ENCODE measurements around the gene DPP10. TPM values are rescaled to one million over a fixed set of nuclear protein-coding genes. Genes with fewer than 3 reads are reported as not detected.

DPP10 gene
- total and polyA plus RNA-seq, 4 donors = 0.08 to 5.0 (median 0.27) TPM

- 92 to 94% methylated on average over 1 of the region's 1 CpG for WGBS, 2 donors
- TF ChIP-seq CTCF (IDR thresholded peaks at IDR 0.05; ENCODE audit: control extremely low read depth, extremely low read depth) = no peak
- no peaks in the 10 kb centered on the region for H3K9me3 ChIP-seq (ENCODE audit: control insufficient read depth in 4 of 4, insufficient read depth in 3 of 4, low read length in 3 of 4)
- ATAC-seq (ENCODE audit: insufficient read depth, low FRiP score) = no peak
- no peak overlapping the region for H3K4me3 ChIP-seq
- H3K36me3 ChIP-seq (ENCODE audit: control insufficient read depth in 4 of 4, insufficient read depth in 4 of 4, low read length in 4 of 4) = no peaks in the 10 kb centered on the region
- no peak overlapping the region for H3K9ac ChIP-seq (ENCODE audit: insufficient read depth in 1 of 2, low read length in 2 of 2)
- H3K27ac ChIP-seq (ENCODE audit: low read depth in 1 of 2, low read length in 1 of 2) = no peak overlapping the region
- no peak for DNase-seq
- no peaks in the 10 kb centered on the region for H3K4me1 ChIP-seq (ENCODE audit: control insufficient read depth in 5 of 5, insufficient read depth in 5 of 5, low read length in 5 of 5)
- H3K27me3 ChIP-seq (ENCODE audit: control insufficient read depth in 3 of 3, insufficient read depth in 3 of 3, low read length in 2 of 3) = peaks cover 0 to 2% (median 0%) of the 10 kb centered on the region in 3 donors
Measured at GRCh38 chr2:114683251-114683650, 240.8 kb downstream of the DPP10 start.

GRCh38 chr2:114684403-114684802 is 242.0 kb downstream of the DPP10 start:
- Histone ChIP-seq H3K4me1 (ENCODE audit: control insufficient read depth in 5 of 5, insufficient read depth in 5 of 5, low read length in 5 of 5) (no peaks in the 10 kb centered on the region), H3K27me3 (ENCODE audit: control insufficient read depth in 3 of 3, insufficient read depth in 3 of 3, low read length in 2 of 3) (peaks cover 0 to 2% (median 0%) of the 10 kb centered on the region in 3 donors), H3K36me3 (ENCODE audit: control insufficient read depth in 4 of 4, insufficient read depth in 4 of 4, low read length in 4 of 4) (no peaks in the 10 kb centered on the region), H3K4me3 (no peak overlapping the region), H3K9ac (ENCODE audit: insufficient read depth in 1 of 2, low read length in 2 of 2) (no peak overlapping the region), H3K27ac (ENCODE audit: low read depth in 1 of 2, low read length in 1 of 2) (no peak overlapping the region), H3K9me3 (ENCODE audit: control insufficient read depth in 4 of 4, insufficient read depth in 3 of 4, low read length in 3 of 4) (no peaks in the 10 kb centered on the region)
- no peak for ATAC-seq (ENCODE audit: insufficient read depth, low FRiP score)
- no peak for TF ChIP-seq CTCF (IDR thresholded peaks at IDR 0.05; ENCODE audit: control extremely low read depth, extremely low read depth)
- WGBS, 2 donors = 76 to 79% methylated on average over 3 of the region's 3 CpGs
- DNase-seq = no peak

- peaks cover 0 to 2% (median 0%) of the 10 kb centered on the region in 3 donors for H3K27me3 ChIP-seq (ENCODE audit: control insufficient read depth in 3 of 3, insufficient read depth in 3 of 3, low read length in 2 of 3)
- no peaks in the 10 kb centered on the region for H3K9me3 ChIP-seq (ENCODE audit: control insufficient read depth in 4 of 4, insufficient read depth in 3 of 4, low read length in 3 of 4)
- no peak for TF ChIP-seq CTCF (IDR thresholded peaks at IDR 0.05; ENCODE audit: control extremely low read depth, extremely low read depth)
- no peak for ATAC-seq (ENCODE audit: insufficient read depth, low FRiP score)
- H3K9ac ChIP-seq (ENCODE audit: insufficient read depth in 1 of 2, low read length in 2 of 2) = no peak overlapping the region
- no peak for DNase-seq
- no peaks in the 10 kb centered on the region for H3K36me3 ChIP-seq (ENCODE audit: control insufficient read depth in 4 of 4, insufficient read depth in 4 of 4, low read length in 4 of 4)
- H3K4me3 ChIP-seq = no peak overlapping the region
- no peaks in the 10 kb centered on the region for H3K4me1 ChIP-seq (ENCODE audit: control insufficient read depth in 5 of 5, insufficient read depth in 5 of 5, low read length in 5 of 5)
- H3K27ac ChIP-seq (ENCODE audit: low read depth in 1 of 2, low read length in 1 of 2) = no peak overlapping the region
- WGBS, 2 donors = 68 to 69% methylated on average over 3 of the region's 3 CpGs
Measured at GRCh38 chr2:114685102-114685501, 242.7 kb downstream of the DPP10 start.

GRCh38 chr2:114688241-114688640 is 245.8 kb downstream of the DPP10 start:
- no peaks in the 10 kb centered on the region for H3K4me1 ChIP-seq (ENCODE audit: control insufficient read depth in 5 of 5, insufficient read depth in 5 of 5, low read length in 5 of 5)
- no peak for ATAC-seq (ENCODE audit: insufficient read depth, low FRiP score)
- peaks cover 0 to 2% (median 0%) of the 10 kb centered on the region in 3 donors for H3K27me3 ChIP-seq (ENCODE audit: control insufficient read depth in 3 of 3, insufficient read depth in 3 of 3, low read length in 2 of 3)
- H3K9me3 ChIP-seq (ENCODE audit: control insufficient read depth in 4 of 4, insufficient read depth in 3 of 4, low read length in 3 of 4) = no peaks in the 10 kb centered on the region
- H3K9ac ChIP-seq (ENCODE audit: insufficient read depth in 1 of 2, low read length in 2 of 2) = no peak overlapping the region
- TF ChIP-seq CTCF (IDR thresholded peaks at IDR 0.05; ENCODE audit: control extremely low read depth, extremely low read depth) = no peak
- H3K4me3 ChIP-seq = no peak overlapping the region
- DNase-seq = no peak
- no peaks in the 10 kb centered on the region for H3K36me3 ChIP-seq (ENCODE audit: control insufficient read depth in 4 of 4, insufficient read depth in 4 of 4, low read length in 4 of 4)
- H3K27ac ChIP-seq (ENCODE audit: low read depth in 1 of 2, low read length in 1 of 2) = no peak overlapping the region

All from lung (tissue), 12 donors.